HTR-8/SVneo (cell line): ENCODE measurements around the gene SRMS.

ENCODE experiments used
- DNase-seq: peaks from one replicate; pipeline ENCODE4 v3.0.0; 2011; ENCODE audit warnings: low spot score, mixed read lengths; ENCODE audit not compliant: insufficient read length
- FAIRE-seq: peaks from 2 replicates; lab custom pipeline; 2011; peaks lifted over from hg19 to GRCh38; lab: Jason Lieb, UNC

Gene SRMS

GRCh38 chr20:63547725-63548480 is at the start of gene SRMS:
TSS of gene SRMS (minus strand) at chr20:63547749. CDS start at chr20:63547463, 286 bp downstream.
- no peak for DNase-seq
- FAIRE-seq, result peak; percentile 20

GRCh38 chr20:63596423-63596822 is 48.9 kb upstream of the SRMS start:
- no peak for FAIRE-seq

GRCh38 chr20:63595416-63596127 is 48.0 kb upstream of the SRMS start:
- FAIRE-seq (peak; percentile 31), DNase-seq (no peak)

More at GRCh38 chr20:63596423-63596822, 48.9 kb upstream of the SRMS start:
- DNase-seq, result no peak

- FAIRE-seq (peak; percentile 93), DNase-seq (no peak)
These were observed 46.6 kb upstream of the SRMS start for GRCh38 chr20:63594043-63594561.

GRCh38 chr20:63592661-63593060 is 45.1 kb upstream of the SRMS start:
- DNase-seq (no peak), FAIRE-seq (peak; percentile 9)

- DNase-seq (no peak), FAIRE-seq (peak; percentile 72)
These were observed 44.3 kb upstream of the SRMS start for GRCh38 chr20:63591786-63592355.

- FAIRE-seq, result peak; percentile 98
- no peak for DNase-seq
These were observed 43.6 kb upstream of the SRMS start for GRCh38 chr20:63591147-63591533.

- no peak for DNase-seq
- no peak for FAIRE-seq
These were observed 42.9 kb upstream of the SRMS start for GRCh38 chr20:63590218-63591146.

GRCh38 chr20:63589261-63590217 is 42.0 kb upstream of the SRMS start:
- DNase-seq (no peak), FAIRE-seq (no peak)

GRCh38 chr20:63588641-63589041 is 41.1 kb upstream of the SRMS start:
- FAIRE-seq (no peak), DNase-seq (no peak)

- FAIRE-seq, result peak; percentile 87
- DNase-seq, result no peak
These were observed 40.4 kb upstream of the SRMS start for GRCh38 chr20:63587776-63588591.

GRCh38 chr20:63587256-63587655 is 39.7 kb upstream of the SRMS start:
- DNase-seq (no peak), FAIRE-seq (no peak)

GRCh38 chr20:63586797-63587196 is 39.2 kb upstream of the SRMS start:
- FAIRE-seq, result no peak
- DNase-seq, result no peak

GRCh38 chr20:63585616-63586565 is 38.3 kb upstream of the SRMS start:
- peak; percentile 67 for FAIRE-seq

GRCh38 chr20:63582382-63583063 is 35.0 kb upstream of the SRMS start:
- no peak for DNase-seq
- no peak for FAIRE-seq

More at GRCh38 chr20:63585616-63586565, 38.3 kb upstream of the SRMS start:
- DNase-seq, result no peak

GRCh38 chr20:63580796-63581461 is 33.4 kb upstream of the SRMS start:
- FAIRE-seq, result peak; percentile 26

More at GRCh38 chr20:63580796-63581461, 33.4 kb upstream of the SRMS start:
- peak; percentile 89 for DNase-seq
